ENCODE data around the gene TBC1D12. TPM values are rescaled to one million over a fixed set of nuclear protein-coding genes. Genes with fewer than 3 reads are reported as not detected.

The TBC1D12 gene
- total and polyA plus RNA-seq, 2 experiments from 2014 or later = 5.3 to 8.5 TPM

GRCh38 chr10:94462130-94462529 lies 59.8 kb downstream of the TBC1D12 start:
- Histone ChIP-seq H3K9me3 (ENCODE audit: low read depth) (no peaks in the 10 kb centered on the region), H3K4me3 (no peak overlapping the region), H3K4me1 (ENCODE audit: low read depth) (no peaks in the 10 kb centered on the region), H3K36me3 (peaks cover 2% of the 10 kb centered on the region), H3K27ac (no peak overlapping the region), H3K27me3 (no peaks in the 10 kb centered on the region)
- TF ChIP-seq CTCF (IDR thresholded peaks at IDR 0.05; ENCODE audit: low read depth, low read length) = no peak
- no peak for DNase-seq (ENCODE audit: low read depth in 1 of 2, low spot score in 1 of 2)

GRCh38 chr10:94465684-94466083 lies 63.3 kb downstream of the TBC1D12 start:
- Histone ChIP-seq H3K4me3 (no peak overlapping the region), H3K9me3 (ENCODE audit: low read depth) (no peaks in the 10 kb centered on the region), H3K36me3 (peaks cover 2% of the 10 kb centered on the region), H3K4me1 (ENCODE audit: low read depth) (no peaks in the 10 kb centered on the region), H3K27ac (no peak overlapping the region), H3K27me3 (no peaks in the 10 kb centered on the region)
- DNase-seq (ENCODE audit: low read depth in 1 of 2, low spot score in 1 of 2) = no peak
- no peak for TF ChIP-seq CTCF (IDR thresholded peaks at IDR 0.05; ENCODE audit: low read depth, low read length)

- Histone ChIP-seq H3K27me3 (no peaks in the 10 kb centered on the region), H3K4me1 (ENCODE audit: low read depth) (no peaks in the 10 kb centered on the region), H3K9me3 (ENCODE audit: low read depth) (no peaks in the 10 kb centered on the region), H3K27ac (no peak overlapping the region), H3K36me3 (no peaks in the 10 kb centered on the region), H3K4me3 (no peak overlapping the region)
- no peak for DNase-seq (ENCODE audit: low read depth in 1 of 2, low spot score in 1 of 2)
- no peak for TF ChIP-seq CTCF (IDR thresholded peaks at IDR 0.05; ENCODE audit: low read depth, low read length)
These were observed 79.1 kb downstream of the TBC1D12 start for GRCh38 chr10:94481410-94481809.

DNA sequence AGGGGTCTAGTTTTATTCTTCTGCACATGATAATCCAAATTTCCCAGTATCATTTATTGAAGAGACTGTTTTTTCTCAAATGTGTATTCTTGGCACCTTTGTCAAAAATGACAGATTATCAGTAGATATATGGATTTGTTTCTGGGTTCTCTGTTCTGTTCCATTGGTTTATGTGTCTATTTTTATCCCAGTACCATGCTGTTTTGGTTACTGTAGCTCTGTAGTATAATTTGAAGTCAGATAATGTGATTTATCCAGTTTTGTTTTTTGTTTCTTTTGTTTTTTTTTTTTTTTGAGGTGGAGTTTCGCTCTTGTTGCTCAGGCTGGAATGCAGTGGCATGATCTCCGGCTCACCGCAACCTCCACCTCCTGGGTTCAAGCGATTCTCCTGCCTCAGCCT lies 81.6 kb downstream of the TBC1D12 start:
- Histone ChIP-seq H3K27ac (no peak overlapping the region), H3K4me3 (no peak overlapping the region), H3K9me3 (ENCODE audit: low read depth) (no peaks in the 10 kb centered on the region), H3K27me3 (no peaks in the 10 kb centered on the region), H3K36me3 (no peaks in the 10 kb centered on the region), H3K4me1 (ENCODE audit: low read depth) (no peaks in the 10 kb centered on the region)
- no peak for DNase-seq (ENCODE audit: low read depth in 1 of 2, low spot score in 1 of 2)
- TF ChIP-seq CTCF (IDR thresholded peaks at IDR 0.05; ENCODE audit: low read depth, low read length) = no peak

- no peaks in the 10 kb centered on the region for H3K27me3 ChIP-seq
- DNase-seq (ENCODE audit: low read depth in 1 of 2, low spot score in 1 of 2) = no peak
- no peaks in the 10 kb centered on the region for H3K4me1 ChIP-seq (ENCODE audit: low read depth)
- no peak for TF ChIP-seq CTCF (IDR thresholded peaks at IDR 0.05; ENCODE audit: low read depth, low read length)
- H3K27ac ChIP-seq = no peak overlapping the region
- no peak overlapping the region for H3K4me3 ChIP-seq
- no peaks in the 10 kb centered on the region for H3K36me3 ChIP-seq
- H3K9me3 ChIP-seq (ENCODE audit: low read depth) = no peaks in the 10 kb centered on the region
These were observed 82.8 kb downstream of the TBC1D12 start for GRCh38 chr10:94485094-94485493.

DNA sequence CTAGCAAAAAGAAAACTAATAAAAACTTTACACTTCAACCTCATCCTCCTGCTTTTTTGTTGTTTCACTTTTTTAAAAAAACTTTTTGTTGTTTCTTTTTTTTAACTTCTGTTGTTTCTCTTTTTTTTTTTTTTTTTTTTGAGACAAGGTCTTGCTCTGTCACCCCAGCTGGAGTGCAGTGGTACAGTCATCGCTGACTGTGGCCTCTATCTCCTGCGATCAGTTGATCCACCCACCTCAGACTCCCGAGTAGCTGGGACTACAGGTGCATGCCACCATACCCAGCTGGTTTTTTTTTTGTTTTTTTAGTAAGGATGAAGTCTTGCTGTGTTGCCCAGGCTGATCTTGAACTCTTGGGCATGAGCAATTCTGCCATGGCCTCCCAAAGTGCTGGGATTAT lies 85.2 kb downstream of the TBC1D12 start:
- no peak overlapping the region for H3K27ac ChIP-seq
- no peaks in the 10 kb centered on the region for H3K36me3 ChIP-seq
- no peaks in the 10 kb centered on the region for H3K9me3 ChIP-seq (ENCODE audit: low read depth)
- no peak overlapping the region for H3K4me3 ChIP-seq
- peaks cover 9% of the 10 kb centered on the region for H3K4me1 ChIP-seq (ENCODE audit: low read depth)
- no peaks in the 10 kb centered on the region for H3K27me3 ChIP-seq
- TF ChIP-seq CTCF (IDR thresholded peaks at IDR 0.05; ENCODE audit: low read depth, low read length) = no peak
- DNase-seq (ENCODE audit: low read depth in 1 of 2, low spot score in 1 of 2) = no peak

Measured in cardiac muscle cell (in vitro differentiated cells and primary cell).